C4-2B (cell line): ENCODE results near the gene CSNK2A1.
A peak's percentile ranks its signal among the peaks of the same experiment; 100 is the strongest.
"Not testable (repeated sequence)": the region's sequence is repeated elsewhere in the genome, so short reads cannot be mapped to it uniquely, and the experiment has no call there.

ENCODE experiments used
- H3K27ac ChIP-seq: fragments of 450-650 bp; 2 replicates; pipeline ENCODE4 v1.5.1; 2017
- ZFX ChIP-seq: fragments of 450-650 bp; IDR thresholded peaks from 2 replicates; pipeline ENCODE4 v1.6.1; 2017
- TF ChIP-seq, protein P1 (sequence below): fragments of 450-650 bp; conservative IDR thresholded peaks from 2 replicates; pipeline ENCODE4 v1.5.1; 2017; ENCODE audit warnings: mild to moderate bottlenecking

The CSNK2A1 gene

DNA sequence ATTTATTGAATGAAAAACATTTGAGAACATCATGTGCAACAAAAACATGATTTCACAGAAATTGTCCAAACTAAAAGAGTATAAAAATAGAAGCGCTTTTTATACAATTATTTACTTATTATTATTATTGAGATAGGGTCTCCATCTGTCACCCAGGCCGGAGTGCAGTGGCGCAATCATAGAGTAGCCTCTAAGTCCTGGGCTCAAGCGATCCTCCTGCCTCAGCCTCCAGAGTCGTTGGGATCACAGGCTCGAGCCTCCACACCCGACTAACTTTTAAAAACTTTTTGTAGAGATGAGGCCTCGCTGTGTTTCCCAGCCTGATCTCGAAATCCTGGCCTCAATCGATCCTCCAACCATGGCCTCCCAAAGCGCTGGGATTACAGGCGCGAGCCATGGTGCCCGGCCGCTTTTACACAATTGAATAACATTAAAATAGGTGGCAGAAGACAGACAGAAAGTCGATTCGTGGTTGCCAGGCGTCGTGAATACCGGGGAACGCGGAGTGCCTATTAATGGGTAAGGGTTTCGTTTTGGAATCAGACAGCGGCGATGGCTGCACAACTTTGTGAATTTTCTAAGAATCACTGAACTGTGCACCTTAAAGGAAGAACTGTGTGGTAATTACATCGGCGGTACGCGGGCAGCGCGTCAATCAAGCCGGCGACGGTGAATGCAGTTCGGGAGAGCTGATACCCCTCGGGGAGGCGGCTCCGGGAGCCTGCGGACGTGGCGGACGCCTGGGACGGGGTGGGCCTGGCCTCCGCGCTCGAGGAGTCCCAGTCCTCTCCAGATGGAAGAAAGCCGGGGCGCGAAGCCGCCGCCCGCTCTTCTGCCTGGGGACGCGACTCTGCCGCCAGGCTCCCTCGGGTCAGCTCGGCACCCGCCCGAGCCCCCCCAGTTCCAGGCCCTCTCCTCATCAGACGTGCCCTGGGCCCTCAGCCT lies 82.1 kb downstream of the CSNK2A1 start:
- H3K27ac ChIP-seq: peak overlapping the region; percentile 85
- TF ChIP-seq ZFX: no peak
- TF ChIP-seq, protein P1, sequence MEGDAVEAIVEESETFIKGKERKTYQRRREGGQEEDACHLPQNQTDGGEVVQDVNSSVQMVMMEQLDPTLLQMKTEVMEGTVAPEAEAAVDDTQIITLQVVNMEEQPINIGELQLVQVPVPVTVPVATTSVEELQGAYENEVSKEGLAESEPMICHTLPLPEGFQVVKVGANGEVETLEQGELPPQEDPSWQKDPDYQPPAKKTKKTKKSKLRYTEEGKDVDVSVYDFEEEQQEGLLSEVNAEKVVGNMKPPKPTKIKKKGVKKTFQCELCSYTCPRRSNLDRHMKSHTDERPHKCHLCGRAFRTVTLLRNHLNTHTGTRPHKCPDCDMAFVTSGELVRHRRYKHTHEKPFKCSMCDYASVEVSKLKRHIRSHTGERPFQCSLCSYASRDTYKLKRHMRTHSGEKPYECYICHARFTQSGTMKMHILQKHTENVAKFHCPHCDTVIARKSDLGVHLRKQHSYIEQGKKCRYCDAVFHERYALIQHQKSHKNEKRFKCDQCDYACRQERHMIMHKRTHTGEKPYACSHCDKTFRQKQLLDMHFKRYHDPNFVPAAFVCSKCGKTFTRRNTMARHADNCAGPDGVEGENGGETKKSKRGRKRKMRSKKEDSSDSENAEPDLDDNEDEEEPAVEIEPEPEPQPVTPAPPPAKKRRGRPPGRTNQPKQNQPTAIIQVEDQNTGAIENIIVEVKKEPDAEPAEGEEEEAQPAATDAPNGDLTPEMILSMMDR: no peak

DNA sequence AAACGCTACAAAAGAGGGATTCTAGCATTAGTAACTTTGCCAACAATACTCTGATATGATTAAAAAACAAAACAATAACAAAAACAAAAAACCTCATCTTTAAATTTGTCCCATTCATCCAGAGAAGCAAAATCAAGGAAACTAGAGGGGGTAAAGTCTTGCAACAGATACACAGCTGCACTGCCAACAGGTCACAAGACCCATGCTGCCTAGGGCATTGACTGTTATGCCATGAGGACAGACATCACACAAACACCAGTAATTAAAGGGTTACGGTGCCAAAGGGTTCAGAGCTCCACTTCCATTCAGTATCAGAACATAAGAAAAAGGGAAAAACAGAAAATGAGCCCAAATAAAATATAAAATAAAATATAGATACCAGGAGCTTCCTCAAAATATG lies 82.9 kb downstream of the CSNK2A1 start:
- H3K27ac ChIP-seq: no peak overlapping the region
- TF ChIP-seq ZFX: no peak
- TF ChIP-seq, protein P1: no peak

DNA sequence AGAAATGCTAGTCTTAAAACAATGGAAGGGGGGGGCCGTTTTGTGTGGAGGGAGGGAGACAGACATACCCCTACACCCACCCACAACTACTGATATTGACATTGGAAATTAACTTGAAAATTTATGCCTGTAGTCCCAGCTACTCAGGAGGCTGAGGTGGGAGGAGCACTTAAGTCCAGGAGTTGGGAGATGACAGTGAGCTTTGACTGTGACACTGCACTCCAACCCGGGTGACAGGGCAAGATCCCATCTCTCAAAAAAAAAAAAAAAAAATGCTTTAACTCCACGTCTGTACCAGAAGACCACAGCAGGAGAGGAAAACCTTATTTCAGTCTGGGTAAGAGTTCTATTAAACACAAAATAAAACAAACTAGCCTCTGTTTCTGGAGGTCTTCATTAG lies 83.4 kb downstream of the CSNK2A1 start:
- H3K27ac ChIP-seq: no peak overlapping the region
- TF ChIP-seq ZFX: no peak
- TF ChIP-seq, protein P1: no peak

DNA sequence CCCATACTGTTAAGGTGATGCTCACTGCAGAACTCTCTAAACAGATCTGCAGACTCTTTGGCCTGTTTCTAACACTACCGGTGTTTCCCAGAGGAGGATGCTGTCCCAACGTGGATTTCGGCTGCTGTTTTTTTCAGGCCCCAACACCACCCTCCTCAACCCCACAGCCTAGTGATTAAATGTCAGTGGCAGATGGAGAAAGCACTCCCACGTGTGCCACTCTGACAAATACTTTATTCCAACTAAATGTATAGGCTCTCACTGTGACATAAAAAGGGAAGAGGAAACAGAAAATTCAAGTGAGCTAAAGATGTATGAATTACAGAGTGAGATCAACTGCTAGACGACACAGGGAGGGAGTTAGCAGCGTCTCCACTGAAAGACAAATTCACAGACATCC lies 84.8 kb downstream of the CSNK2A1 start:
- no peak overlapping the region for H3K27ac ChIP-seq
- no peak for TF ChIP-seq ZFX

DNA sequence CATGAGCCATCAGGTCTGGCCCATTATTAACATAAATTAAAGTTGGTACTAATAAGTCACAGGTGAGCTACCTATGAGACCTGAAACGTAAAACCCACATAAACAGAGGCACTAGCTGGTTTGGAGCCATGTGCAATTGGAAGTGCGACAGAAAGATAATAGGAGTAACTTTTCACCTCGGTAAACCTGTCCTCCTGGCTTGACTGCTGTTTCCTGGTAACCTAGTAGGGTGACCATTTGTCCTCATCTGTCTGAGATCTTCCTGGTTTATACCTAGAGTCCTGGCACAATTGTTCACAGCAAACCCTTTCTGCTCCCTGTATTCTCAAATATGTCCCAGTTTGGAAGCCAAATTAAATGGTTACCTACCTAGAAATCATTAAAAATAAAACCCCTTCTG lies 88.6 kb downstream of the CSNK2A1 start:
- no peak for TF ChIP-seq ZFX
- TF ChIP-seq, protein P1: no peak
- H3K27ac ChIP-seq: peak overlapping the region; percentile 69

DNA sequence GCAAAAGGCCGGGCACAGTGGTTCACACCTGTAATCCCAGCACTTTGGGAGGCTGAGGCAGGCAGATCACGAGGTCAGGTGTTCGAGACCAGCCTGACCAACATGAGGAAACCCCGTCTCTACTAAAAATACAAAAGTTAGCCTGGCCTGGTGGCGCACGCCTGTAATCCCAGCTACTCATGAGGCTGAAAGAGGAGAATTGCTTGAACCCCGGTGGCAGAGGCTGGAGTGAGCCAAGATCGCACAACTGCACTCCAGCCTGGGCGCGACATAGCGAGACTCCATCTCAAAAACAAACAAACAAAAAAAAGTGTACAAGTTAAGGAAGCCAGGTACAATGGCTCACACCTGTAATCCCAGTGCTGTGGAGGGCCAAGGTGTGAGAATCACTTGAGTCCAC lies 91.6 kb downstream of the CSNK2A1 start:
- not testable (repeated sequence) for H3K27ac ChIP-seq

DNA sequence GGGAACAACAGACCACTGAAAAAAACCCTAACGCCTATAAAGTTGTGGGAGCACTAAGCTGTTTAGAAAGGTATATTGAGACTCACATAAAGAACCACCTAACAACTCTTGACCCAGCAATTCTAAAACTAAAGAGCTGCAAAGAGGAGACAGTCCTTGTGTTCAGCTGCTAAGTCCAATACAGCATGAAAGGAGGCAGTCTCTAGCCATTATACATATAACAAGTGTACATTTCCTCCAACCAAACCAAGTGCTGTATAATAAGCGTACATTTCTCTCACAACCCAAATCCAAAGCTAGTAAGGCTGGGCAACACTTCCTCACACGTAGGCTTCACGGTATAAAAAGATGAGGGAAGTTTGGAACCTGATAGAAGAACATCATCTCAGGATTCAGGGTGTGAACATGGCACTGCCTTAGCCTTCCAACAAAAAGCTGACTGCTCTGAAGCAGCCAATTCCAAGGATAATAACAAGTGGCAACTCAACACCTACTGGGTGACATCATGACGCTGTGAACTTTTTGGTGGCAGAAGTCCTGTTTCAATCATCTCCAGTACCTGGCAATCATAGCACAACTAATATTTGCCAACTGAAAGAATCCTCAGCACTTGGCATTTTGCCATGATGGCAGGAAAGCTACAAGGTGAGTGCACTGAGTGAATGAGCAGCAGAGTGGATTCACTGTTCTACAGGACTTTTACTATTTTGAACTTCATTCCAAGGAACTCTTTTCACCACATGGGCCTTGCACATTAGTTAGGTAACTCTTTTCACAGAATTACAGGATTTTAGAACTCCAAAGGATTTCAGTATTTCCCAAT lies 97.9 kb downstream of the CSNK2A1 start:
- TF ChIP-seq ZFX: no peak
- TF ChIP-seq, protein P1: no peak
- peak overlapping the region; percentile 40; the same call in 1 of the 2 replicates for H3K27ac ChIP-seq

DNA sequence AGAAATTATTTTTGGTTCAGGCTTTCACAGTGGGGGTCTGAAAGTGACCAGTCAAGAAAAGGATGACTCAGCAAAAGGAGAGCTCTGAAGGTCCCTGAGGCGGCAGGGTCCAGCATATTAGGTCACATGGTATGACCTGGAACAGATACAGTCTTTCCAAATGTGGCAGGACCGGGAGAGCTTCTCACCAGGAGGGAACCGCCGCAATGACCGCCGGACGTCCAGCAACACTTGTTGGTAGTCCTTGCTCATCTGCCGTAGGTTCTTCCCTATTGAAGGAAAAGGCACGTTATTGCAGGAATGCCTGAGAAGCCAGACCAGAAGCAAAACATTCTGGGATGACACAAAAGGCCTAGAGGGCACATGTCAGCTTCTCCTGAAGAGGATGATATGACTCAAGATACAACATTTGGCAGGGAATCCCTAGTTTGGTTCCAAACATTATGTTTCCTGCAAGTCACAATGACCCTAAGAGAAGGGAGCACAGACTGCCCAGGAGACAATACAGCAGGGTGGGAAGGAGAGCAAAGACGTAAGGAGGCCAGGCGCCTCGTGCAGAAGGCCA lies 98.6 kb downstream of the CSNK2A1 start:
- TF ChIP-seq, protein P1: no peak
- TF ChIP-seq ZFX: no peak

More for the DNA sequence above, 98.6 kb downstream of the CSNK2A1 start:
- H3K27ac ChIP-seq: peak overlapping the region; percentile 40
